GM11168 (cell line): ENCODE measurements around the gene ESYT2.

ENCODE experiments used
- in situ Hi-C: fragments of 300-500 bp; cut with MboI; formaldehyde crosslinking; loops from one replicate; pipeline ENCODE4 v1.12.0; 2022; ENCODE audit warnings: low sequenced_read_pairs; ENCODE audit not compliant: unreplicated experiment

ESYT2 gene

GRCh38 chr7:158750702-158751101 lies 78.6 kb downstream of the ESYT2 start:
- in situ Hi-C loops: no loop called here

GRCh38 chr7:158749396-158749795 lies 79.9 kb downstream of the ESYT2 start:
- in situ Hi-C loops: no loop called here

GRCh38 chr7:158748335-158748734 lies 81.0 kb downstream of the ESYT2 start:
- in situ Hi-C loops: no loop called here

- in situ Hi-C loops: no loop called here
Observed at GRCh38 chr7:158747408-158747807, 81.9 kb downstream of the ESYT2 start.

GRCh38 chr7:158746957-158747356 lies 82.4 kb downstream of the ESYT2 start:
- in situ Hi-C loops: no loop called here

GRCh38 chr7:158745057-158745715 lies 84.1 kb downstream of the ESYT2 start:
- in situ Hi-C loops: no loop called here

GRCh38 chr7:158744070-158744469 lies 85.2 kb downstream of the ESYT2 start:
- in situ Hi-C loops: no loop called here

GRCh38 chr7:158743219-158743618 lies 86.1 kb downstream of the ESYT2 start:
- in situ Hi-C loops: no loop called here

GRCh38 chr7:158742065-158742821 lies 87.1 kb downstream of the ESYT2 start:
- in situ Hi-C loops: no loop called here

- in situ Hi-C loops: no loop called here
Observed at GRCh38 chr7:158741294-158741666, 88.0 kb downstream of the ESYT2 start.

GRCh38 chr7:158740657-158741293 lies 88.5 kb downstream of the ESYT2 start:
- in situ Hi-C loops: no loop called here

- in situ Hi-C loops: no loop called here
Observed at GRCh38 chr7:158740013-158740656, 89.2 kb downstream of the ESYT2 start.

- in situ Hi-C loops: no loop called here
Observed at GRCh38 chr7:158738841-158739240, 90.5 kb downstream of the ESYT2 start.

- in situ Hi-C loops: no loop called here
Observed at GRCh38 chr7:158737064-158737695, 92.1 kb downstream of the ESYT2 start.

- in situ Hi-C loops: no loop called here
Observed at GRCh38 chr7:158735935-158736334, 93.4 kb downstream of the ESYT2 start.

GRCh38 chr7:158734861-158735260 lies 94.4 kb downstream of the ESYT2 start:
- in situ Hi-C loops: no loop called here

- in situ Hi-C loops: no loop called here
Observed at GRCh38 chr7:158733775-158734494, 95.4 kb downstream of the ESYT2 start.

- in situ Hi-C loops: no loop called here
Observed at GRCh38 chr7:158733220-158733519, 96.1 kb downstream of the ESYT2 start.

- in situ Hi-C loops: no loop called here
Observed at GRCh38 chr7:158732494-158733219, 96.7 kb downstream of the ESYT2 start.
